GM12878 (cell line): Measurements from ENCODE around the gene EP400. TPM values are rescaled to one million over a fixed set of nuclear protein-coding genes. Genes with fewer than 3 reads are reported as not detected.

Experiments used
- ATAC-seq: fragments of 200-7000 bp; cut with Tn5 transposase; 3 replicates; pipeline ENCODE4 v1.9.1; 2020; ENCODE audit warnings: mild to moderate bottlenecking, moderate library complexity
- BruUV-seq: library from RNA; stranded (reverse); fragments of 400-500 nt; replicated peaks from 2 replicates; lab custom pipeline; 2021; lab: Mats Ljungman, UMichigan
- CTCF ChIA-PET: fragments of 300-600 bp; sonication (Branson Sonifier 250); formaldehyde crosslinking; extraction: SDS; loops from one replicate; lab custom pipeline; 2021; ENCODE audit warnings: inconsistent platforms; lab: Yijun Ruan, JAX
- POLR2A ChIA-PET: fragments of 350-600 bp; formaldehyde crosslinking; extraction: SDS; loops from one replicate; lab custom pipeline; 2021; ENCODE audit warnings: inconsistent platforms; lab: Charles Lee
- RAD21 ChIA-PET: fragments of 300-600 bp; sonication (Branson Sonifier 250); formaldehyde crosslinking; loops from one replicate; lab custom pipeline; 2023; ENCODE audit warnings: antibody characterized with exemption; ENCODE audit not compliant: unreplicated experiment; lab: Charles Lee
- SMC1A ChIA-PET: fragments of 300-600 bp; sonication (Branson Sonifier 250); formaldehyde crosslinking; loops from one replicate; lab custom pipeline; 2023; ENCODE audit not compliant: unreplicated experiment, uncharacterized antibody; lab: Charles Lee
- DNase-seq: peaks from one replicate; pipeline ENCODE4 v3.0.0-alpha.2; 2011; ENCODE audit warnings: low read depth, low spot score
- FAIRE-seq: peaks from 3 replicates; lab custom pipeline; 2011; peaks lifted over from hg19 to GRCh38; lab: Jason Lieb, UNC
- H2AFZ ChIP-seq: 2 replicates; pipeline ENCODE4 v1.6.0; 2011; ENCODE audit warnings: low read depth, low read length, control low read depth; ENCODE audit not compliant: control insufficient read depth
- H3K27ac ChIP-seq: 2 replicates; pipeline ENCODE4 v1.5.1; 2011; ENCODE audit warnings: control low read depth; ENCODE audit not compliant: control insufficient read depth, insufficient read depth
- H3K27me3 ChIP-seq, 2 experiments: replicated peaks in 1 of 2; 2 replicates each; pipeline versions ENCODE4 v1.6.0 to v1.6.1; 2011; ENCODE audit warnings: low read length in 1 of 2; ENCODE audit not compliant: control insufficient read depth in 2 of 2, insufficient read depth in 2 of 2
- H3K36me3 ChIP-seq, 2 experiments: 2 replicates each; pipeline ENCODE4 v1.5.1; 2011; ENCODE audit warnings: low read length in 1 of 2; ENCODE audit not compliant: control insufficient read depth in 2 of 2, insufficient read depth in 2 of 2
- H3K4me1 ChIP-seq: 2 replicates; pipeline ENCODE4 v1.6.1; 2011; ENCODE audit warnings: mild to moderate bottlenecking, low read length, moderate library complexity, mixed read lengths; ENCODE audit not compliant: control insufficient read depth, insufficient read depth
- H3K4me2 ChIP-seq: 2 replicates; pipeline ENCODE4 v1.6.0; 2011; ENCODE audit warnings: control low read depth; ENCODE audit not compliant: control insufficient read depth, insufficient read depth
- H3K4me3 ChIP-seq: fragments of 200-600 bp; sonication (generic); 2 replicates; pipeline ENCODE4 v1.5.1; 2016
- H3K79me2 ChIP-seq: 2 replicates; pipeline ENCODE4 v1.6.0; 2011; ENCODE audit warnings: low read length; ENCODE audit not compliant: control insufficient read depth, insufficient read depth
- H3K9ac ChIP-seq: 2 replicates; pipeline ENCODE4 v1.8.0; 2011; ENCODE audit warnings: low read length, control low read depth, mixed read lengths; ENCODE audit not compliant: control insufficient read depth, insufficient read depth
- H3K9me3 ChIP-seq: replicated peaks from 3 replicates; pipeline ENCODE4 v1.5.1; 2011; ENCODE audit warnings: mild to moderate bottlenecking, low read length; ENCODE audit not compliant: control insufficient read depth, insufficient read depth
- H4K20me1 ChIP-seq: 2 replicates; pipeline ENCODE4 v1.6.0; 2011; ENCODE audit not compliant: control insufficient read depth, insufficient read depth
- ASH2L ChIP-seq: fragments of 300-600, 200-600 bp; sonication (generic); IDR thresholded peaks from 2 replicates; pipeline ENCODE4 v1.6.1; 2017; ENCODE audit warnings: low read depth, mild to moderate bottlenecking, borderline replicate concordance
- ATF3 ChIP-seq: IDR thresholded peaks from 2 replicates; pipeline ENCODE4 v1.6.1; 2011; ENCODE audit warnings: low read depth, mild to moderate bottlenecking, low read length, moderate library complexity, borderline replicate concordance; ENCODE audit errors: extremely low read depth
- CHD4 ChIP-seq: fragments of 200-600 bp; sonication (generic); IDR thresholded peaks from 2 replicates; pipeline ENCODE4 v1.6.1; 2016; ENCODE audit warnings: mild to moderate bottlenecking
- CTCF ChIP-seq, 3 experiments: IDR thresholded peaks in 2 of 3; conservative IDR thresholded peaks in 1 of 3; 2 replicates each; pipeline ENCODE4 v1.5.1; 2011; ENCODE audit warnings: low read depth in 3 of 3, low read length in 3 of 3, mild to moderate bottlenecking in 3 of 3, control low read depth in 2 of 3, moderate library complexity in 2 of 3, inconsistent platforms in 1 of 3, mixed read lengths in 1 of 3; ENCODE audit not compliant: control insufficient read depth in 2 of 3, insufficient read depth in 1 of 3; ENCODE audit errors: extremely low read depth in 1 of 3
- FOXM1 ChIP-seq: IDR thresholded peaks from 2 replicates; pipeline ENCODE4 v1.6.1; 2012; ENCODE audit warnings: low read depth, mild to moderate bottlenecking, inconsistent platforms, low read length, moderate library complexity
- HDAC6 ChIP-seq: fragments of 200-600 bp; sonication (generic); IDR thresholded peaks from one replicate; pipeline ENCODE4 v1.8.0; 2017; ENCODE audit warnings: antibody characterized with exemption; ENCODE audit not compliant: unreplicated experiment
- MEF2B ChIP-seq: fragments of 450-650 bp; IDR thresholded peaks from 2 replicates; pipeline ENCODE4 v1.6.1; 2018; ENCODE audit warnings: mild to moderate bottlenecking, moderate library complexity; ENCODE audit not compliant: partially characterized antibody, poor library complexity, severe bottlenecking
- MTA2 ChIP-seq: fragments of 450-650 bp; IDR thresholded peaks from 2 replicates; pipeline ENCODE4 v1.6.1; 2016; ENCODE audit warnings: low read depth, mild to moderate bottlenecking, moderate library complexity
- NFIC ChIP-seq: IDR thresholded peaks from 2 replicates; pipeline ENCODE4 v1.6.1; 2012; ENCODE audit warnings: low read depth, mild to moderate bottlenecking, inconsistent platforms, low read length, moderate library complexity
- NR2C1 ChIP-seq: fragments of 450-650 bp; IDR thresholded peaks from 2 replicates; pipeline ENCODE4 v1.6.1; 2017; ENCODE audit warnings: antibody characterized with exemption, mild to moderate bottlenecking, moderate library complexity
- PML ChIP-seq: IDR thresholded peaks from 2 replicates; pipeline ENCODE4 v1.6.1; 2012; ENCODE audit warnings: low read length, inconsistent platforms
- POU2F2 ChIP-seq: IDR thresholded peaks from 3 replicates; pipeline ENCODE4 v1.6.1; 2011; ENCODE audit warnings: low read depth, mild to moderate bottlenecking, low read length, borderline replicate concordance
- STAT1 ChIP-seq: fragments of 450-650 bp; conservative IDR thresholded peaks from 2 replicates; pipeline ENCODE4 v1.6.1; 2014; ENCODE audit warnings: antibody characterized with exemption, mild to moderate bottlenecking
- SUZ12 ChIP-seq: fragments of 200-600 bp; sonication (generic); IDR thresholded peaks from one replicate; pipeline ENCODE4 v1.6.1; 2018; ENCODE audit warnings: antibody characterized with exemption, mild to moderate bottlenecking; ENCODE audit not compliant: unreplicated experiment
- YY1 ChIP-seq: IDR thresholded peaks from 2 replicates; pipeline ENCODE4 v1.6.1; 2011; ENCODE audit warnings: low read depth, mild to moderate bottlenecking, low read length
- ZZZ3 ChIP-seq: IDR thresholded peaks from 2 replicates; pipeline ENCODE4 v1.6.1; 2011; ENCODE audit warnings: low read depth; ENCODE audit not compliant: control insufficient read depth, insufficient read length
- WGBS: methylation state at CpG from one replicate; pipeline ENCODE4 v1.1.6; 2016; ENCODE audit warnings: low lambda C conversion rate; ENCODE audit not compliant: insufficient replicate concordance, insufficient coverage; ENCODE audit errors: missing lambda C conversion rate; 5-methylcytosine and 5-hydroxymethylcytosine counted together
- in situ Hi-C: fragments of 300-500 bp; cut with MboI; formaldehyde crosslinking; loops from 9 replicates; pipeline ENCODE4 v1.14.3; 2018; ENCODE audit warnings: mixed read lengths
- intact Hi-C: fragments of 100-400 bp; cut with micrococcal nuclease; formaldehyde crosslinking; loops from one replicate; pipeline ENCODE4 v1.14.2; 2022; ENCODE audit not compliant: unreplicated experiment
- polyA plus RNA-seq, 11 experiments: library from polyadenylated mRNA; depleted of rRNA in 4 of 11; unstranded in 6 of 11; stranded (reverse) in 5 of 11; fragments of >200 nt; fragmentation: Nextera tagmentation in 4 of 11; fragmentation: Illumina TruSeq in 1 of 11; extraction: Ambion mirVana in 4 of 11; extraction: Trizol in 1 of 11; gene quantifications; 1 replicate in 1 of 11; 2 replicates in 10 of 11; pipeline versions ENCODE4 v1.2.1 to v1.2.3, GENCODE V29; 2011 to 2016; ENCODE audit warnings: inconsistent platforms in 2 of 11, missing spikeins in 2 of 11, low read depth in 1 of 11
- total RNA-seq, 4 experiments: library from RNA; depleted of rRNA in 3 of 4; stranded (reverse); fragments of >200 nt in 3 of 4; fragmentation: Illumina TruSeq in 1 of 4; extraction: Trizol in 1 of 4; gene quantifications; 2 replicates each; pipeline versions ENCODE4 v1.2.1 to v1.2.3, GENCODE V29; 2013 to 2021

The EP400 gene
- total and polyA plus RNA-seq, 10 of the 15 experiments (the other 5 are each of a cell fraction or from before 2014, with no cell fraction given): 3.8 to 44.2 (median 8.4) TPM

GRCh38 chr12:132044661-132045412 is 95.1 kb downstream of the EP400 start:
- H3K9me3 ChIP-seq: no peaks in the 10 kb centered on the region
- ChIA-PET CTCF (no interaction called here), SMC1A (no interaction called here), RAD21 (interaction anchor here (1.3 kb wide), 1 partner anchor 16 kb away, joined by 4 read pairs; no protein-coding TSS in a partner anchor), POLR2A (no interaction called here)
- H3K79me2 ChIP-seq: no peaks in the 10 kb centered on the region
- WGBS: 95% methylated on average over 29 of the region's 29 CpGs
- H3K27me3 ChIP-seq: no peaks in the 10 kb centered on the region
- H3K36me3 ChIP-seq: peaks cover 18 to 20% of the 10 kb centered on the region in 2 experiments
- H3K4me2 ChIP-seq: no peak overlapping the region
- DNase-seq (no peak), ATAC-seq (no peak), FAIRE-seq (no peak)
- intact Hi-C loops (no loop called here), in situ Hi-C loops (no loop called here)
- TF ChIP-seq HDAC6 (no peak), POU2F2 (no peak), ZZZ3 (no peak), YY1 (no peak), SUZ12 (no peak)
- no TSS peak for BruUV-seq
- no peak overlapping the region for H3K4me3 ChIP-seq
- H4K20me1 ChIP-seq: no peaks in the 10 kb centered on the region
- no peak overlapping the region for H3K9ac ChIP-seq
- no peak overlapping the region for H2AFZ ChIP-seq
- no peak overlapping the region for H3K27ac ChIP-seq
- no peaks in the 10 kb centered on the region for H3K4me1 ChIP-seq

GRCh38 chr12:132045751-132046150 is 96.0 kb downstream of the EP400 start:
- no peaks in the 10 kb centered on the region for H4K20me1 ChIP-seq
- ChIA-PET POLR2A (no interaction called here), CTCF (no interaction called here), RAD21 (no interaction called here), SMC1A (no interaction called here)
- H3K9me3 ChIP-seq: no peaks in the 10 kb centered on the region
- no peaks in the 10 kb centered on the region for H3K27me3 ChIP-seq
- no peaks in the 10 kb centered on the region for H3K79me2 ChIP-seq
- H2AFZ ChIP-seq: no peak overlapping the region
- no peak overlapping the region for H3K27ac ChIP-seq
- FAIRE-seq (no peak), DNase-seq (no peak), ATAC-seq (no peak)
- H3K4me3 ChIP-seq: no peak overlapping the region
- no peaks in the 10 kb centered on the region for H3K4me1 ChIP-seq
- no peak for TF ChIP-seq CHD4
- no peak for TF ChIP-seq NFIC
- no peak for TF ChIP-seq PML
- TF ChIP-seq NR2C1: no peak
- no peak for TF ChIP-seq STAT1
- no peak for TF ChIP-seq CTCF (IDR thresholded peaks at IDR 0.05 in 2 of 3, conservative IDR thresholded peaks at IDR 0.05 in 1 of 3; ENCODE audit: control insufficient read depth in 2 of 3, extremely low read depth in 1 of 3, insufficient read depth in 1 of 3, low read depth in 3 of 3, low read length in 3 of 3)
- TF ChIP-seq ATF3: no peak
- TF ChIP-seq MTA2: no peak
- no peak for TF ChIP-seq ASH2L
- TF ChIP-seq FOXM1: no peak
- TF ChIP-seq MEF2B: no peak
- 88% methylated on average over 16 of the region's 16 CpGs for WGBS
- in situ Hi-C loops (no loop called here), intact Hi-C loops (no loop called here)
- BruUV-seq: no TSS peak
- H3K36me3 ChIP-seq: peaks cover 22 to 26% of the 10 kb centered on the region in 2 experiments
- no peak overlapping the region for H3K4me2 ChIP-seq
- H3K9ac ChIP-seq: no peak overlapping the region
